WTC11 (cell line): Measurements from ENCODE around the gene PRODH. TPM values are rescaled to one million over a fixed set of nuclear protein-coding genes. Genes with fewer than 3 reads are reported as not detected.
A peak's percentile ranks its signal among the peaks of the same experiment; 100 is the strongest.

ENCODE experiments used
- ATAC-seq: fragments of 200-7000 bp; cut with Tn5 transposase; 2 replicates; pipeline ENCODE4 v1.10.0; 2021; ENCODE audit warnings: mild to moderate bottlenecking, moderate library complexity
- CTCF ChIA-PET: fragments of 300-600 bp; sonication (Branson Sonifier 250); formaldehyde crosslinking; loops from one replicate; lab custom pipeline; 2021; ENCODE audit warnings: antibody characterized with exemption; lab: Charles Lee
- POLR2A ChIA-PET: fragments of 350-600 bp; sonication (Branson Sonifier 250); formaldehyde crosslinking; loops from one replicate; lab custom pipeline; 2021; ENCODE audit warnings: antibody characterized with exemption; lab: Charles Lee
- DNase-seq: peaks from one replicate; pipeline ENCODE4 v3.0.0; 2021; ENCODE audit warnings: low spot score
- H3K27ac Mint-ChIP-seq: 2 replicates; pipeline ENCODE4 v1.8.0; 2021; ENCODE audit warnings: mixed read lengths
- H3K27me3 Mint-ChIP-seq: 2 replicates; pipeline ENCODE4 v1.8.0; 2021; ENCODE audit warnings: low read depth, mild to moderate bottlenecking, moderate library complexity, mixed read lengths
- H3K36me3 Mint-ChIP-seq: 2 replicates; pipeline ENCODE4 v1.8.0; 2021; ENCODE audit warnings: mixed read lengths
- H3K4me1 Mint-ChIP-seq: 2 replicates; pipeline ENCODE4 v1.8.0; 2022; ENCODE audit warnings: mixed read lengths
- H3K4me3 Mint-ChIP-seq: 2 replicates; pipeline ENCODE4 v1.8.0; 2021; ENCODE audit warnings: mild to moderate bottlenecking, moderate library complexity, mixed read lengths
- H3K9me3 Mint-ChIP-seq: 2 replicates; pipeline ENCODE4 v1.8.0; 2021; ENCODE audit warnings: mixed read lengths
- AR ChIP-seq: fragments of 250-450 bp; sonication (Bioruptor Pico); IDR thresholded peaks from 2 replicates; pipeline ENCODE4 v1.9.0; 2021; ENCODE audit warnings: mild to moderate bottlenecking
- GABPB1 ChIP-seq: sonication (generic); formaldehyde crosslinking; IDR thresholded peaks from 2 replicates; pipeline ENCODE4 v1.8.1; 2023; ENCODE audit warnings: mild to moderate bottlenecking, missing genetic modification reagents
- HMGA2 ChIP-seq: fragments of 250-450 bp; sonication (Bioruptor Pico); IDR thresholded peaks from 2 replicates; pipeline ENCODE4 v1.4.0; 2021; ENCODE audit warnings: mild to moderate bottlenecking, moderate library complexity
- HMGXB4 ChIP-seq: sonication (generic); formaldehyde crosslinking; IDR thresholded peaks from 2 replicates; pipeline ENCODE4 v1.8.1; 2023; ENCODE audit warnings: mild to moderate bottlenecking, moderate library complexity, missing genetic modification reagents
- JUN ChIP-seq: sonication (generic); formaldehyde crosslinking; IDR thresholded peaks from 2 replicates; pipeline ENCODE4 v1.8.0; 2023; ENCODE audit warnings: mild to moderate bottlenecking, missing genetic modification reagents
- NR1H2 ChIP-seq: sonication (generic); formaldehyde crosslinking; IDR thresholded peaks from 2 replicates; pipeline ENCODE4 v1.9.0; 2021; ENCODE audit warnings: mild to moderate bottlenecking, moderate library complexity, missing genetic modification reagents
- SMAD4 ChIP-seq: sonication (generic); formaldehyde crosslinking; IDR thresholded peaks from 2 replicates; pipeline ENCODE4 v1.8.0; 2022; ENCODE audit warnings: mild to moderate bottlenecking, missing genetic modification reagents
- ZBTB21 ChIP-seq: sonication (generic); formaldehyde crosslinking; IDR thresholded peaks from 2 replicates; pipeline ENCODE4 v1.8.1; 2023; ENCODE audit warnings: mild to moderate bottlenecking, missing genetic modification reagents, borderline replicate concordance
- ZNF281 ChIP-seq: sonication (generic); formaldehyde crosslinking; IDR thresholded peaks from 2 replicates; pipeline ENCODE4 v1.8.0; 2023; ENCODE audit warnings: mild to moderate bottlenecking, missing genetic modification reagents
- ZNF317 ChIP-seq: sonication (generic); formaldehyde crosslinking; IDR thresholded peaks from 2 replicates; pipeline ENCODE4 v1.8.1; 2023; ENCODE audit warnings: low read depth, mild to moderate bottlenecking, moderate library complexity, missing genetic modification reagents, borderline replicate concordance
- ZNF423 ChIP-seq: fragments of 250-450 bp; sonication (Bioruptor Pico); IDR thresholded peaks from 2 replicates; pipeline ENCODE4 v2.1.2; 2022; ENCODE audit warnings: mild to moderate bottlenecking, moderate library complexity
- total RNA-seq: library from RNA; stranded (reverse); gene quantifications from 3 replicates; pipeline ENCODE4 v1.2.3, GENCODE V29; 2021
- TF ChIP-seq, protein P1 (sequence below): sonication (generic); formaldehyde crosslinking; IDR thresholded peaks from 2 replicates; pipeline ENCODE4 v1.8.0; 2022; ENCODE audit warnings: missing genetic modification reagents
- TF ChIP-seq, protein P2 (sequence below): sonication (generic); formaldehyde crosslinking; IDR thresholded peaks from 2 replicates; pipeline ENCODE4 v1.8.1; 2023; ENCODE audit warnings: mild to moderate bottlenecking, missing genetic modification reagents
- TF ChIP-seq, protein P3 (sequence below): sonication (generic); formaldehyde crosslinking; conservative IDR thresholded peaks from 2 replicates; pipeline ENCODE4 v1.8.1; 2022; ENCODE audit warnings: mild to moderate bottlenecking, missing genetic modification reagents

PRODH gene
- total RNA-seq, 1 experiment from 2014 or later: 97.3 TPM

- DNase-seq (no peak), ATAC-seq (no peak)
- Mint-ChIP-seq H3K4me1 (peaks cover 31% of the 10 kb centered on the region), H3K36me3 (peaks cover 7% of the 10 kb centered on the region), H3K27me3 (no peaks in the 10 kb centered on the region)
- no peak for TF ChIP-seq AR (CRISPR knock-in tag)
- TF ChIP-seq ZNF317 (CRISPR knock-in tag): no peak
- no peak for TF ChIP-seq NR1H2
- no peak for TF ChIP-seq JUN (CRISPR knock-in tag)
- no peak for TF ChIP-seq GABPB1 (CRISPR knock-in tag)
- TF ChIP-seq, all 79 proteins: peak for 0
- ChIA-PET CTCF (no interaction called here), POLR2A (no interaction called here)
- Mint-ChIP-seq H3K4me3 (no peak overlapping the region), H3K27ac (no peak overlapping the region), H3K9me3 (no peaks in the 10 kb centered on the region)
Measured at GRCh38 chr22:18952022-18952421, 15.9 kb upstream of the PRODH start.

DNA sequence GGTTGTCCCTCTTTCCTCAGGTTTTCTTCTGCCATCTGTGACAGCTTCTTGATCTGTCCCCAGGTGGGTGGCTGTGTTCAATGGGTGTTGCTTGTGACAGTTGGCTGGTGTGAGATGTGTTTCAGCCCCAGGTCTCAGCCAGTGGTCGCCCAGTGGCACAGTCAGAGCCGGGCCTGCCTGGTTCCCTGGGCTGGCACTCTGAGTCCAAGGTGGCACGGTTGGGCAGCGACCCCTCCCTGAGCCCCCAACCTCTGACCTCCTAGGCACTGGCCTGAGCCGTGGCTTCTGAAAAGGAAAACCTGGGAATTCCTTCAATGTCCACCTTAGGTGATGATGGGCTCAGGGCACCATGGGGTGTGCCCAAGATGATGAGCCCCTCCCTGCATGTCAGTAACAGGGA, 14.0 kb upstream of the PRODH start:
- Mint-ChIP-seq H3K27me3 (no peaks in the 10 kb centered on the region), H3K9me3 (no peaks in the 10 kb centered on the region), H3K27ac (no peak overlapping the region), H3K36me3 (peaks cover 7% of the 10 kb centered on the region), H3K4me3 (no peak overlapping the region), H3K4me1 (peaks cover 31% of the 10 kb centered on the region)
- CTCF ChIA-PET: interaction anchor here (1.0 to 1.1 kb wide), 2 partner anchors 13 to 43 kb away, joined by 3 read pairs; no protein-coding TSS in a partner anchor
- TF ChIP-seq, protein P1, sequence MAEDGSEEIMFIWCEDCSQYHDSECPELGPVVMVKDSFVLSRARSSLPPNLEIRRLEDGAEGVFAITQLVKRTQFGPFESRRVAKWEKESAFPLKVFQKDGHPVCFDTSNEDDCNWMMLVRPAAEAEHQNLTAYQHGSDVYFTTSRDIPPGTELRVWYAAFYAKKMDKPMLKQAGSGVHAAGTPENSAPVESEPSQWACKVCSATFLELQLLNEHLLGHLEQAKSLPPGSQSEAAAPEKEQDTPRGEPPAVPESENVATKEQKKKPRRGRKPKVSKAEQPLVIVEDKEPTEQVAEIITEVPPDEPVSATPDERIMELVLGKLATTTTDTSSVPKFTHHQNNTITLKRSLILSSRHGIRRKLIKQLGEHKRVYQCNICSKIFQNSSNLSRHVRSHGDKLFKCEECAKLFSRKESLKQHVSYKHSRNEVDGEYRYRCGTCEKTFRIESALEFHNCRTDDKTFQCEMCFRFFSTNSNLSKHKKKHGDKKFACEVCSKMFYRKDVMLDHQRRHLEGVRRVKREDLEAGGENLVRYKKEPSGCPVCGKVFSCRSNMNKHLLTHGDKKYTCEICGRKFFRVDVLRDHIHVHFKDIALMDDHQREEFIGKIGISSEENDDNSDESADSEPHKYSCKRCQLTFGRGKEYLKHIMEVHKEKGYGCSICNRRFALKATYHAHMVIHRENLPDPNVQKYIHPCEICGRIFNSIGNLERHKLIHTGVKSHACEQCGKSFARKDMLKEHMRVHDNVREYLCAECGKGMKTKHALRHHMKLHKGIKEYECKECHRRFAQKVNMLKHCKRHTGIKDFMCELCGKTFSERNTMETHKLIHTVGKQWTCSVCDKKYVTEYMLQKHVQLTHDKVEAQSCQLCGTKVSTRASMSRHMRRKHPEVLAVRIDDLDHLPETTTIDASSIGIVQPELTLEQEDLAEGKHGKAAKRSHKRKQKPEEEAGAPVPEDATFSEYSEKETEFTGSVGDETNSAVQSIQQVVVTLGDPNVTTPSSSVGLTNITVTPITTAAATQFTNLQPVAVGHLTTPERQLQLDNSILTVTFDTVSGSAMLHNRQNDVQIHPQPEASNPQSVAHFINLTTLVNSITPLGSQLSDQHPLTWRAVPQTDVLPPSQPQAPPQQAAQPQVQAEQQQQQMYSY (CRISPR knock-in tag): no peak
- no peak for TF ChIP-seq SMAD4 (CRISPR knock-in tag)
- TF ChIP-seq ZBTB21: no peak
- no peak for ATAC-seq
- DNase-seq: no peak
- POLR2A ChIA-PET: no interaction called here

DNA sequence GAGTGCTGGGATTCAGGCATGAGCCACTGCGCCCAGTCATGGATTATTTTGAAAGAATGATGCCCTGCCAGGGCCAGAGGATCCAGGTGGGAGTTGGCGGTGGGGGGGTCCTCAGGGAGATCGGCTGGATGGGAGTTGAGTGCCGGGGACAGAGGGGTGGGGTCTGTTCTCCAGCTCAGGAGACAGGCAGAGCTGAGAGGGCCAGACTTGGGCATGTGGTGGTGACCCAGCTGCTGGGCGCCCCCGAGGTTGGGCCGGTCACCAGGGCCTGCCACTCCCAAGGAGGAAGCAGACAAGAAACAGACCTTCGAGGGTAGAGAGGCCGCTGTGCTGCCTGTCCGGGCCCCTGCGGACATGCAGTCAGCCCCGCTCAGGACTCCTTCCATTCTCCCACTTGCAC, 11.8 kb upstream of the PRODH start:
- DNase-seq (no peak), ATAC-seq (peak; percentile 70)
- Mint-ChIP-seq H3K27me3 (no peaks in the 10 kb centered on the region), H3K36me3 (peaks cover 7% of the 10 kb centered on the region), H3K27ac (peak overlapping the region; percentile 100), H3K4me3 (peak overlapping the region; percentile 45), H3K9me3 (no peaks in the 10 kb centered on the region), H3K4me1 (peaks cover 31% of the 10 kb centered on the region)
- POLR2A ChIA-PET: interaction anchor here (0.6 kb wide), 2 partner anchors 145 to 629 kb away, joined by 4 read pairs; no protein-coding TSS in a partner anchor
- CTCF ChIA-PET: interaction anchor here (0.5 to 1.4 kb wide), 2 partner anchors 36 to 41 kb away, joined by 3 to 6 read pairs; partner anchors contain the start of gene DGCR6
- no peak for TF ChIP-seq HMGA2 (CRISPR knock-in tag)
- TF ChIP-seq, protein P1 (CRISPR knock-in tag): no peak
- TF ChIP-seq, protein P2, sequence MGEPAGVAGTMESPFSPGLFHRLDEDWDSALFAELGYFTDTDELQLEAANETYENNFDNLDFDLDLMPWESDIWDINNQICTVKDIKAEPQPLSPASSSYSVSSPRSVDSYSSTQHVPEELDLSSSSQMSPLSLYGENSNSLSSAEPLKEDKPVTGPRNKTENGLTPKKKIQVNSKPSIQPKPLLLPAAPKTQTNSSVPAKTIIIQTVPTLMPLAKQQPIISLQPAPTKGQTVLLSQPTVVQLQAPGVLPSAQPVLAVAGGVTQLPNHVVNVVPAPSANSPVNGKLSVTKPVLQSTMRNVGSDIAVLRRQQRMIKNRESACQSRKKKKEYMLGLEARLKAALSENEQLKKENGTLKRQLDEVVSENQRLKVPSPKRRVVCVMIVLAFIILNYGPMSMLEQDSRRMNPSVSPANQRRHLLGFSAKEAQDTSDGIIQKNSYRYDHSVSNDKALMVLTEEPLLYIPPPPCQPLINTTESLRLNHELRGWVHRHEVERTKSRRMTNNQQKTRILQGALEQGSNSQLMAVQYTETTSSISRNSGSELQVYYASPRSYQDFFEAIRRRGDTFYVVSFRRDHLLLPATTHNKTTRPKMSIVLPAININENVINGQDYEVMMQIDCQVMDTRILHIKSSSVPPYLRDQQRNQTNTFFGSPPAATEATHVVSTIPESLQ: no peak
- TF ChIP-seq JUN (CRISPR knock-in tag): no peak
- TF ChIP-seq HMGXB4: no peak
- no peak for TF ChIP-seq ZNF281 (CRISPR knock-in tag)
- TF ChIP-seq ZNF423 (CRISPR knock-in tag): no peak
- TF ChIP-seq, protein P3, sequence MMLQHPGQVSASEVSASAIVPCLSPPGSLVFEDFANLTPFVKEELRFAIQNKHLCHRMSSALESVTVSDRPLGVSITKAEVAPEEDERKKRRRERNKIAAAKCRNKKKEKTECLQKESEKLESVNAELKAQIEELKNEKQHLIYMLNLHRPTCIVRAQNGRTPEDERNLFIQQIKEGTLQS: no peak
